HUES48 (cell line): ENCODE results near the gene WDR27.
"Not testable (repeated sequence)": the region's sequence is repeated elsewhere in the genome, so short reads cannot be mapped to it uniquely, and the experiment has no call there.

Source experiments
- H3K27ac ChIP-seq: one replicate; pipeline ENCODE4 v1.7.0; 2013; ENCODE audit warnings: low read depth, low read length, inconsistent platforms
- H3K27me3 ChIP-seq: 2 replicates; pipeline ENCODE4 v1.6.1; 2013; ENCODE audit warnings: mild to moderate bottlenecking, low read length; ENCODE audit not compliant: control insufficient read depth, insufficient read depth
- H3K36me3 ChIP-seq: 2 replicates; pipeline ENCODE4 v1.6.1; 2013; ENCODE audit warnings: low read length; ENCODE audit not compliant: control insufficient read depth, insufficient read depth
- H3K4me1 ChIP-seq: 2 replicates; pipeline ENCODE4 v1.6.1; 2013; ENCODE audit warnings: mild to moderate bottlenecking, low read length; ENCODE audit not compliant: control insufficient read depth, insufficient read depth
- H3K4me3 ChIP-seq: 2 replicates; pipeline ENCODE4 v1.5.1; 2013; ENCODE audit warnings: mild to moderate bottlenecking, low read depth, low read length
- H3K9ac ChIP-seq: 2 replicates; pipeline ENCODE4 v1.6.1; 2013; ENCODE audit warnings: mild to moderate bottlenecking, low read depth, low read length, moderate library complexity
- H3K9me3 ChIP-seq: 2 replicates; pipeline ENCODE4 v1.6.1; 2013; ENCODE audit warnings: low read length; ENCODE audit not compliant: control insufficient read depth, insufficient read depth

Gene WDR27

DNA sequence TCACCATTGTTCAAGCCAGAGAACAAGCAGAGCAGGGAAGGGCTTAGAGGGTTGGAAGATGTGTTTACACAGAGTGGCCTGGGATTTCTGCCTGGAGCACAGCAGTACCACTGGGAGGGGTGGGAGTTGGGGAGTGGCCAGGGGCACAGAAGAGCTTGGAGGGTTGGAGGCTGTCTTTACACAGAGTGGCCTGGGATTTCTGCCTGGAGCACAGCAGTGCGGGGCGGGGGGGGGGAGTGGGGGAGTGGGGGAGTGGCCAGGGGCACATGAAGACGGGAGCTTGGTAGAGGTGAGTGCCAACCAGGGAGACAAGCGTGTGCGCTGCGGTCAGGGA, 50.9 kb downstream of the WDR27 start:
- peaks cover 17% of the 10 kb centered on the region for H3K36me3 ChIP-seq
- no peak overlapping the region for H3K4me3 ChIP-seq
- no peaks in the 10 kb centered on the region for H3K9me3 ChIP-seq
- no peaks in the 10 kb centered on the region for H3K27me3 ChIP-seq
- H3K27ac ChIP-seq: no peak overlapping the region
- H3K4me1 ChIP-seq: no peaks in the 10 kb centered on the region
- no peak overlapping the region for H3K9ac ChIP-seq

GRCh38 chr6:169650241-169650958, 51.4 kb downstream of the WDR27 start:
- Histone ChIP-seq H3K27ac (no peak overlapping the region), H3K4me3 (no peak overlapping the region), H3K9me3 (no peaks in the 10 kb centered on the region), H3K27me3 (no peaks in the 10 kb centered on the region), H3K36me3 (peaks cover 15% of the 10 kb centered on the region), H3K9ac (no peak overlapping the region), H3K4me1 (no peaks in the 10 kb centered on the region)

DNA sequence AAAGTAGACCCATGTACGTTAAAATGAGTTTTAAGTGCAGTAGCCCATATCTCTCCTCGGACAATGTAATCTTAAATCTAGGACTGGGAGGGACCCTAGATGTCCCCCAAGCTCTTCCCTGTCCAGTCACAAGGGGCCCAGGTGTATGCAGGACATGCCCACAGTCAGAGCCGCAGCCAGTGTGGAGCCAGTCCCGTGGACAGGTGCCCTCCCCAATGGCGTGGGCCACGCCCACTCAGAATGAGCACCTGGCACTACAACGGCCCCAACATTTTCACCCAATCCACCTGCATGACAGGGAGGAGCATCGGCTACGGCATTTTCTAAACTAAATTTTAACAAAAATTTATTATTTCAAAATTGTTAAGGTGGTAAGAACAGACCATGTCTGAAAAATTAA, 53.2 kb downstream of the WDR27 start:
- Histone ChIP-seq H3K4me1 (no peaks in the 10 kb centered on the region), H3K27ac (no peak overlapping the region), H3K4me3 (no peak overlapping the region), H3K9me3 (no peaks in the 10 kb centered on the region), H3K36me3 (peaks cover 15% of the 10 kb centered on the region), H3K27me3 (no peaks in the 10 kb centered on the region), H3K9ac (no peak overlapping the region)

DNA sequence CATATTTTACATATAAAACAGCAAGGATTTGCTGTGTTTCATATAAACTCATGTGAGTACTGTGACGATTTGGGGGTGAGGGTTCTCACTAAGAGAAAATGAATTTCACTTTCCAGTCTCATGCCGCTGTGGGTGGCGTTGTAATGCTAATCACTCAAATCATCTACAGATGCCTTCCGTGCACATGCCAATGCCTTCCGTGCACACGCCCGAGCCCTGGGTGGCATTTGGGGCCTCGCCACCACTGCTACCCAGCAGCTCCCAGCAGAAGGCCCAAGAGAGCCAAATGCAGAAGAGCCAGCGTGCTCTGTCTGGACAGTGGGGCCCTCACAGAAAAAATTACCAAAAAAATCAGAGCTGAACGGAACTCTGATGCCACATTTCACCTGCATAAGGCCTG, 53.7 kb downstream of the WDR27 start:
- peaks cover 15% of the 10 kb centered on the region for H3K36me3 ChIP-seq
- H3K9ac ChIP-seq: no peak overlapping the region
- no peak overlapping the region for H3K27ac ChIP-seq
- no peaks in the 10 kb centered on the region for H3K27me3 ChIP-seq
- no peaks in the 10 kb centered on the region for H3K9me3 ChIP-seq
- H3K4me3 ChIP-seq: no peak overlapping the region
- no peaks in the 10 kb centered on the region for H3K4me1 ChIP-seq

DNA sequence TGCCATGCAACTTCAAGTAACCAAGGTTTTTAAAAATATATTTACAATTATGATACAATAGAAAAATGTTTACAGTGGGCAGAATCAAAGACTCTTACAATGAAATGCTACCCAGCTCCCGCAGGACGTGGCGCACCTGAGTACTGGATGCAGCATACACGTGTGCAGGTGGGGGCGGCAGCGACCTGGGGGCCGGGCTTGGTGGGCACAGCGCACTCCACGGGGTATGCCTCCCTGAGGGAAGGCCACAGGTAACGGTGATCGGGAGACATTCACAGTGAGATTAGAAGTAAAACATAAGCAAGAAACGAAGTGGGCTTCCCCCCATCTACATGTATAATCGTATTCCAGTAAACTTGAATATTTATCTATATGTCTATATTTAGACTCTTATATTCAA, 54.2 kb downstream of the WDR27 start:
- Histone ChIP-seq H3K4me1 (no peaks in the 10 kb centered on the region), H3K27ac (no peak overlapping the region), H3K9me3 (no peaks in the 10 kb centered on the region), H3K9ac (no peak overlapping the region), H3K4me3 (no peak overlapping the region), H3K27me3 (no peaks in the 10 kb centered on the region), H3K36me3 (peaks cover 19% of the 10 kb centered on the region)

- Histone ChIP-seq H3K4me3 (no peak overlapping the region), H3K27ac (no peak overlapping the region), H3K27me3 (no peaks in the 10 kb centered on the region), H3K36me3 (peaks cover 18% of the 10 kb centered on the region), H3K4me1 (no peaks in the 10 kb centered on the region), H3K9me3 (no peaks in the 10 kb centered on the region), H3K9ac (no peak overlapping the region)
Observed at GRCh38 chr6:169646906-169647567, 54.8 kb downstream of the WDR27 start.

DNA sequence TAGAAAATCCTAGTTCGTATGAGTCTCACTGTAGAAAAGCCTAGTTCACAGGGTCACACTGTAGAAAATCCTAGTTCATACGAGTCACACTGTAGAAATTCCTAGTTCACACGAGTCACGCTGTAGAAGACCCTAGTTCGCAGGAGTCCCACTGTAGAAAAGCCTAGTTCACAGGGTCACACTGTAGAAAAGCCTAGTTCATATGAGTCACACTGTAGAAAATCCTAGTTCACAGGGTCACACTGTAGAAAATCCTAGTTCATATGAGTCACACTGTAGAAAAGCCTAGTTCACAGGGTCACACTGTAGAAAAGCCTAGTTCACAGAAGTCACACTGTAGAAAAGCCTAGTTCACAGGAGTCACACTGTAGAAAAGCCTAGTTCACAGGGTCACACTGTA, 56.4 kb downstream of the WDR27 start:
- H3K27me3 ChIP-seq, H3K36me3 ChIP-seq, H3K4me1 ChIP-seq, H3K9me3 ChIP-seq, H3K9ac ChIP-seq, H3K27ac ChIP-seq, H3K4me3 ChIP-seq: not testable (repeated sequence)

- no peak overlapping the region for H3K4me3 ChIP-seq
- no peak overlapping the region for H3K27ac ChIP-seq
- H3K9me3 ChIP-seq: no peaks in the 10 kb centered on the region
- H3K36me3 ChIP-seq: 0 out of 2 replicates have a peak, but pooled peaks cover 11% of the 10 kb centered on the region
- no peak overlapping the region for H3K9ac ChIP-seq
- H3K27me3 ChIP-seq: no peaks in the 10 kb centered on the region
- no peaks in the 10 kb centered on the region for H3K4me1 ChIP-seq
Observed at GRCh38 chr6:169643521-169643920, 58.3 kb downstream of the WDR27 start.

GRCh38 chr6:169642455-169642854, 59.4 kb downstream of the WDR27 start:
- Histone ChIP-seq H3K9me3 (no peaks in the 10 kb centered on the region), H3K27ac (no peak overlapping the region)

DNA sequence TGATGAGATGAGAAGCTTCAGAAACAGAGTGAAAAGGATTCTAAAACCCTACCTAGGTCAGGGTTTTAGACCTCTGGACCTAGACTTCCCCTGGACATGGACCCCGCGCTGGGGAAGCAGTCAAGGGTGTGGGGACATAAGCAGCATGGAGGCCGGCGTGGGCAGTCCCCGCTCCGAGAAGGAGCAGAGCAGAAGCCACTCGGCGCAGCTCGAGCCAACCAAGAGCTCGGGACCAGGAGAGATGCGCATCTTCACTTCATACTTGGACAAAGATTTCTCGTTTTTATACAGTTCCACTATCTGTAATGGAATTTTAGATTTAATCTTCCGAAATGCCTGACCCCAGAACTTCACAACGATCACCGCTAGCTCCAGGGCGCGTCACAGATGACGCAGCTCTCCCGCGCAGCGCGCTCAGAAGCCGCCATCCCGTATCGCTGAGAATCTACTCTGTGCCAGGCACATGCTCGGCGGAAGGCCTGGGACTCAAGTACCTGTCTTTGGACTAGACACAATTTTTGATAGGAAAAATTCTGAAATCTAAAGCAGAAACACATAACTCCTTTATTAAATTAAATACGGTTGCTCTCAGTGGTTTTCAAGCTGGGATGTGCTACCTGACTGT, 60.3 kb downstream of the WDR27 start:
- H3K9ac ChIP-seq: no peak overlapping the region
- H3K36me3 ChIP-seq: peaks cover 15% of the 10 kb centered on the region
- H3K4me1 ChIP-seq: no peaks in the 10 kb centered on the region
- no peak overlapping the region for H3K27ac ChIP-seq
- no peak overlapping the region for H3K4me3 ChIP-seq
- no peaks in the 10 kb centered on the region for H3K9me3 ChIP-seq
- H3K27me3 ChIP-seq: no peaks in the 10 kb centered on the region

More at GRCh38 chr6:169642455-169642854, 59.4 kb downstream of the WDR27 start:
- no peak overlapping the region for H3K4me3 ChIP-seq
- H3K36me3 ChIP-seq: peaks cover 14% of the 10 kb centered on the region
- no peaks in the 10 kb centered on the region for H3K27me3 ChIP-seq
- no peaks in the 10 kb centered on the region for H3K4me1 ChIP-seq
- H3K9ac ChIP-seq: no peak overlapping the region

GRCh38 chr6:169640983-169641382, 60.8 kb downstream of the WDR27 start:
- Histone ChIP-seq H3K36me3 (peaks cover 15% of the 10 kb centered on the region), H3K9ac (no peak overlapping the region), H3K27ac (no peak overlapping the region)

More at GRCh38 chr6:169640983-169641382, 60.8 kb downstream of the WDR27 start:
- H3K27me3 ChIP-seq: no peaks in the 10 kb centered on the region
- H3K4me3 ChIP-seq: no peak overlapping the region
- no peaks in the 10 kb centered on the region for H3K4me1 ChIP-seq
- no peaks in the 10 kb centered on the region for H3K9me3 ChIP-seq
